Neural cell (in vitro differentiated cells): ENCODE results near the gene ITIH4. TPM values are rescaled to one million over a fixed set of nuclear protein-coding genes. Genes with fewer than 3 reads are reported as not detected.

Experiments
- H2AFZ ChIP-seq: fragments of 200-600, 300-800 bp; sonication (generic), shearing (Covaris generic); 2 replicates; pipeline ENCODE4 v1.6.0; 2014; ENCODE audit warnings: low read depth, mild to moderate bottlenecking, antibody characterized with exemption, low read length, moderate library complexity
- H3F3A ChIP-seq: fragments of 200-600 bp; shearing (Covaris generic); 2 replicates; pipeline ENCODE4 v1.6.1; 2016; ENCODE audit warnings: mild to moderate bottlenecking, moderate library complexity, mixed read lengths, antibody characterized with exemption, low read length; ENCODE audit not compliant: insufficient read depth, poor library complexity, severe bottlenecking
- H3K27ac ChIP-seq: fragments of 200-600, 300-800 bp; sonication (generic), shearing (Covaris generic); 2 replicates; pipeline ENCODE4 v1.5.1; 2014; ENCODE audit warnings: mild to moderate bottlenecking, low read length, moderate library complexity
- H3K27me3 ChIP-seq: fragments of 300-800, 200-600 bp; sonication (generic), shearing (Covaris generic); 2 replicates; pipeline ENCODE4 v1.6.0; 2014; ENCODE audit warnings: mild to moderate bottlenecking, low read depth, low read length, moderate library complexity; ENCODE audit not compliant: insufficient read depth
- H3K36me3 ChIP-seq: fragments of 300-800, 200-600 bp; sonication (generic), shearing (Covaris generic); 2 replicates; pipeline ENCODE4 v1.5.1; 2014; ENCODE audit warnings: mild to moderate bottlenecking, antibody characterized with exemption, low read length, moderate library complexity; ENCODE audit not compliant: insufficient read depth
- H3K4me2 ChIP-seq: fragments of 300-800, 200-600 bp; sonication (generic), shearing (Covaris generic); 2 replicates; pipeline ENCODE4 v1.6.0; 2014; ENCODE audit warnings: mild to moderate bottlenecking, low read length
- H3K4me3 ChIP-seq: fragments of 300-800, 200-600 bp; sonication (generic), shearing (Covaris generic); 2 replicates; pipeline ENCODE4 v1.5.1; 2014; ENCODE audit warnings: mild to moderate bottlenecking, low read length, moderate library complexity
- H3K79me2 ChIP-seq: fragments of 200-600 bp; shearing (Covaris generic); replicated peaks from 2 replicates; pipeline ENCODE4 v1.6.0; 2014; ENCODE audit warnings: mild to moderate bottlenecking, low read length, moderate library complexity; ENCODE audit not compliant: insufficient read depth
- H3K9ac ChIP-seq: fragments of 300-800, 200-600 bp; sonication (generic), shearing (Covaris generic); 2 replicates; pipeline ENCODE4 v1.6.1; 2016; ENCODE audit warnings: mild to moderate bottlenecking, low read length, mixed read lengths
- H3K9me2 ChIP-seq: fragments of 200-600 bp; shearing (Covaris generic); 2 replicates; pipeline ENCODE4 v1.6.1; 2016; ENCODE audit warnings: mild to moderate bottlenecking, low read length, mixed read lengths; ENCODE audit not compliant: insufficient read depth
- H3K9me3 ChIP-seq: fragments of 200-600, 300-800 bp; sonication (generic), shearing (Covaris generic); 2 replicates; pipeline ENCODE4 v1.6.1; 2016; ENCODE audit warnings: mild to moderate bottlenecking, mixed run types, low read length, moderate library complexity, mixed read lengths
- H4K20me1 ChIP-seq: fragments of 200-600 bp; shearing (Covaris generic); 2 replicates; pipeline ENCODE4 v1.6.1; 2016; ENCODE audit warnings: mild to moderate bottlenecking, mixed run types; ENCODE audit not compliant: insufficient read depth
- EP300 ChIP-seq: fragments of 450-650 bp; conservative IDR thresholded peaks from 2 replicates; pipeline ENCODE4 v1.6.1; 2014; ENCODE audit warnings: antibody characterized with exemption, mild to moderate bottlenecking, moderate library complexity; ENCODE audit not compliant: poor library complexity, severe bottlenecking
- EZH2 ChIP-seq: fragments of 200-600, 300-800 bp; shearing (Covaris generic), sonication (generic); IDR thresholded peaks from 2 replicates; pipeline ENCODE4 v1.6.1; 2014; ENCODE audit warnings: antibody characterized with exemption, low read length, borderline replicate concordance, mild to moderate bottlenecking; ENCODE audit not compliant: insufficient read depth, poor library complexity, severe bottlenecking
- MXI1 ChIP-seq: fragments of 450-650 bp; conservative IDR thresholded peaks from 2 replicates; pipeline ENCODE4 v1.6.1; 2014; ENCODE audit warnings: antibody characterized with exemption, mild to moderate bottlenecking; ENCODE audit not compliant: poor library complexity, severe bottlenecking
- POLR2AphosphoS5 ChIP-seq: IDR thresholded peaks from 2 replicates; pipeline ENCODE4 v1.6.1; 2012
- RAD21 ChIP-seq: fragments of 450-650 bp; conservative IDR thresholded peaks from 2 replicates; pipeline ENCODE4 v1.6.1; 2014; ENCODE audit warnings: antibody characterized with exemption, mild to moderate bottlenecking, moderate library complexity
- SMC3 ChIP-seq: fragments of 450-650 bp; conservative IDR thresholded peaks from 2 replicates; pipeline ENCODE4 v1.6.1; 2014; ENCODE audit warnings: antibody characterized with exemption, mild to moderate bottlenecking, moderate library complexity; ENCODE audit not compliant: poor library complexity
- TAF1 ChIP-seq: IDR thresholded peaks from 2 replicates; pipeline ENCODE4 v1.6.1; 2012; ENCODE audit warnings: low read depth
- polyA plus RNA-seq: library from polyadenylated mRNA; depleted of rRNA; stranded (reverse); fragments of >200 nt; gene quantifications from 2 replicates; pipeline ENCODE4 v1.2.3, GENCODE V29; 2014
- TF ChIP-seq, protein P1 (sequence below): IDR thresholded peaks from 2 replicates; pipeline ENCODE4 v1.6.1; 2012; ENCODE audit warnings: borderline replicate concordance
- TF ChIP-seq, protein P2 (sequence below): fragments of 450-650 bp; IDR thresholded peaks from 2 replicates; pipeline ENCODE4 v1.5.1; 2014; ENCODE audit warnings: antibody characterized with exemption, mild to moderate bottlenecking, moderate library complexity; ENCODE audit not compliant: poor library complexity, severe bottlenecking

ITIH4 gene
- polyA plus RNA-seq, 1 donor from 2014 or later = 16.3 TPM

DNA sequence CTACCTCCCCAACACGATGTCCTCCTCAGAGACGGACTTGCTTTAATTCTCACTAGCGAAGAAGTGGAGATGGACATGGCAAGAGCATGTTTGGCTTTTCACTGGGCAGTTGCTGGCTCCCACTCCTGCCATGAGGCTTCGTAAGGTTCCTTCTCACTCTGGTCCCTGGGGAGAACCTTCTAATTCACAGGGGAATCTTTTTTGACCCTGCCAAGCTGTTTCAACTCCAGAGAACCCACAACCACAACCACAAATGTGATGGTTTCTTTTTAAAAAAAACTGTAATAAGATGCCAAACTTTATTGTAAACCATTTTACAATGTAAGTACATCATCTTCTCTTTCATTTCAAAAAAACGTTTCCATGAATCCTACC lies 6.0 kb upstream of the ITIH4 start:
- Histone ChIP-seq H3K9me2 (no peaks in the 10 kb centered on the region), H3F3A (no peaks in the 10 kb centered on the region), H3K4me3 (no peak overlapping the region), H2AFZ (no peak overlapping the region), H3K27me3 (no peaks in the 10 kb centered on the region), H4K20me1 (no peaks in the 10 kb centered on the region), H3K9ac (no peak overlapping the region), H3K36me3 (peaks cover 5% of the 10 kb centered on the region), H3K9me3 (no peaks in the 10 kb centered on the region), H3K27ac (no peak overlapping the region), H3K4me2 (no peak overlapping the region), H3K79me2 (no peaks in the 10 kb centered on the region)
- TF ChIP-seq TAF1 (no peak), SMC3 (no peak), MXI1 (no peak), POLR2AphosphoS5 (no peak), EP300 (no peak), EZH2 (no peak), RAD21 (no peak)
- TF ChIP-seq, protein P1, sequence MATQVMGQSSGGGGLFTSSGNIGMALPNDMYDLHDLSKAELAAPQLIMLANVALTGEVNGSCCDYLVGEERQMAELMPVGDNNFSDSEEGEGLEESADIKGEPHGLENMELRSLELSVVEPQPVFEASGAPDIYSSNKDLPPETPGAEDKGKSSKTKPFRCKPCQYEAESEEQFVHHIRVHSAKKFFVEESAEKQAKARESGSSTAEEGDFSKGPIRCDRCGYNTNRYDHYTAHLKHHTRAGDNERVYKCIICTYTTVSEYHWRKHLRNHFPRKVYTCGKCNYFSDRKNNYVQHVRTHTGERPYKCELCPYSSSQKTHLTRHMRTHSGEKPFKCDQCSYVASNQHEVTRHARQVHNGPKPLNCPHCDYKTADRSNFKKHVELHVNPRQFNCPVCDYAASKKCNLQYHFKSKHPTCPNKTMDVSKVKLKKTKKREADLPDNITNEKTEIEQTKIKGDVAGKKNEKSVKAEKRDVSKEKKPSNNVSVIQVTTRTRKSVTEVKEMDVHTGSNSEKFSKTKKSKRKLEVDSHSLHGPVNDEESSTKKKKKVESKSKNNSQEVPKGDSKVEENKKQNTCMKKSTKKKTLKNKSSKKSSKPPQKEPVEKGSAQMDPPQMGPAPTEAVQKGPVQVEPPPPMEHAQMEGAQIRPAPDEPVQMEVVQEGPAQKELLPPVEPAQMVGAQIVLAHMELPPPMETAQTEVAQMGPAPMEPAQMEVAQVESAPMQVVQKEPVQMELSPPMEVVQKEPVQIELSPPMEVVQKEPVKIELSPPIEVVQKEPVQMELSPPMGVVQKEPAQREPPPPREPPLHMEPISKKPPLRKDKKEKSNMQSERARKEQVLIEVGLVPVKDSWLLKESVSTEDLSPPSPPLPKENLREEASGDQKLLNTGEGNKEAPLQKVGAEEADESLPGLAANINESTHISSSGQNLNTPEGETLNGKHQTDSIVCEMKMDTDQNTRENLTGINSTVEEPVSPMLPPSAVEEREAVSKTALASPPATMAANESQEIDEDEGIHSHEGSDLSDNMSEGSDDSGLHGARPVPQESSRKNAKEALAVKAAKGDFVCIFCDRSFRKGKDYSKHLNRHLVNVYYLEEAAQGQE = no peak
- TF ChIP-seq, protein P2, sequence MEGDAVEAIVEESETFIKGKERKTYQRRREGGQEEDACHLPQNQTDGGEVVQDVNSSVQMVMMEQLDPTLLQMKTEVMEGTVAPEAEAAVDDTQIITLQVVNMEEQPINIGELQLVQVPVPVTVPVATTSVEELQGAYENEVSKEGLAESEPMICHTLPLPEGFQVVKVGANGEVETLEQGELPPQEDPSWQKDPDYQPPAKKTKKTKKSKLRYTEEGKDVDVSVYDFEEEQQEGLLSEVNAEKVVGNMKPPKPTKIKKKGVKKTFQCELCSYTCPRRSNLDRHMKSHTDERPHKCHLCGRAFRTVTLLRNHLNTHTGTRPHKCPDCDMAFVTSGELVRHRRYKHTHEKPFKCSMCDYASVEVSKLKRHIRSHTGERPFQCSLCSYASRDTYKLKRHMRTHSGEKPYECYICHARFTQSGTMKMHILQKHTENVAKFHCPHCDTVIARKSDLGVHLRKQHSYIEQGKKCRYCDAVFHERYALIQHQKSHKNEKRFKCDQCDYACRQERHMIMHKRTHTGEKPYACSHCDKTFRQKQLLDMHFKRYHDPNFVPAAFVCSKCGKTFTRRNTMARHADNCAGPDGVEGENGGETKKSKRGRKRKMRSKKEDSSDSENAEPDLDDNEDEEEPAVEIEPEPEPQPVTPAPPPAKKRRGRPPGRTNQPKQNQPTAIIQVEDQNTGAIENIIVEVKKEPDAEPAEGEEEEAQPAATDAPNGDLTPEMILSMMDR = no peak

DNA sequence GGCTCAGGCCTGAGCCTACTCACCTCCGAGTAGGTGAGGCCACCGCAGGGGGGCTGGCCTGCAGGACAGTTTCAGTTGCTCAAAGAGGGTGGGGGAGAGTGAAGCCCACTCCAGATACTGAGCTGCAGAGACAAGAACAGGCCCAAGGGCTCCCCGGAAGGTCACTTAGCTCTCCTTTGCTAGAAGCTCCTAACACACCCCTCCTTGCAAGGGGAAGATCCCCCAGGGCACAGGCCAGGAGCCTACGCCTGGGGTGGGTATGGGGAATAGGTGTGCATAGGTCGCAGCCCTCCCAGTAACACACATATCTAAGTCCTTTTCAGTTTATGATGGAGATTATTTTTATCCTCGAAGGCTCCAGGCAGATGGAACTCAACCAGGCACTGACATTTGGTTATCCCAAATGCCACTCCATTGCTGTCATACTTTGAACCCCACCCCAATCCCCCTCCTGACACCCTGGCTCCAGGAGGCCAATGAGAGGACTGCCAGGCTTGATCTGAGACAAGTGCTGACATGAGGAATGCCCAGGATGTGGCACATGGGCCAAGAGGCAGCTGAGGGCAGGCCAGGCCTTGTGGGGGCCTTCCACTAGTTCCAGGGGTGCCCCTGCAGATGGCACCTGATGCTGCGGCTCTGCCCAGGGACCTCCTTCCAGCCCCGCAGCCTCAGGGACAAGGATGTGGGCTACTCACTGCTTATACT lies 5.4 kb upstream of the ITIH4 start:
- H3F3A ChIP-seq = no peaks in the 10 kb centered on the region
- no peak overlapping the region for H3K9ac ChIP-seq
- no peaks in the 10 kb centered on the region for H4K20me1 ChIP-seq
- H3K27ac ChIP-seq = no peak overlapping the region
- no peak overlapping the region for H3K4me3 ChIP-seq
- H2AFZ ChIP-seq = no peak overlapping the region
- H3K9me3 ChIP-seq = no peaks in the 10 kb centered on the region
- peaks cover 5% of the 10 kb centered on the region for H3K36me3 ChIP-seq
- H3K4me2 ChIP-seq = no peak overlapping the region
- no peak for TF ChIP-seq POLR2AphosphoS5
- TF ChIP-seq, protein P2 = no peak
- TF ChIP-seq EP300 = no peak
- TF ChIP-seq SMC3 = no peak
- TF ChIP-seq EZH2 = no peak
- no peak for TF ChIP-seq MXI1
- TF ChIP-seq, protein P1 = no peak
- TF ChIP-seq RAD21 = no peak
- no peak for TF ChIP-seq TAF1
- no peaks in the 10 kb centered on the region for H3K79me2 ChIP-seq
- no peaks in the 10 kb centered on the region for H3K9me2 ChIP-seq
- no peaks in the 10 kb centered on the region for H3K27me3 ChIP-seq
